ENCODE measurements around the gene TAF1L.

- TF ChIP-seq, protein P1, sequence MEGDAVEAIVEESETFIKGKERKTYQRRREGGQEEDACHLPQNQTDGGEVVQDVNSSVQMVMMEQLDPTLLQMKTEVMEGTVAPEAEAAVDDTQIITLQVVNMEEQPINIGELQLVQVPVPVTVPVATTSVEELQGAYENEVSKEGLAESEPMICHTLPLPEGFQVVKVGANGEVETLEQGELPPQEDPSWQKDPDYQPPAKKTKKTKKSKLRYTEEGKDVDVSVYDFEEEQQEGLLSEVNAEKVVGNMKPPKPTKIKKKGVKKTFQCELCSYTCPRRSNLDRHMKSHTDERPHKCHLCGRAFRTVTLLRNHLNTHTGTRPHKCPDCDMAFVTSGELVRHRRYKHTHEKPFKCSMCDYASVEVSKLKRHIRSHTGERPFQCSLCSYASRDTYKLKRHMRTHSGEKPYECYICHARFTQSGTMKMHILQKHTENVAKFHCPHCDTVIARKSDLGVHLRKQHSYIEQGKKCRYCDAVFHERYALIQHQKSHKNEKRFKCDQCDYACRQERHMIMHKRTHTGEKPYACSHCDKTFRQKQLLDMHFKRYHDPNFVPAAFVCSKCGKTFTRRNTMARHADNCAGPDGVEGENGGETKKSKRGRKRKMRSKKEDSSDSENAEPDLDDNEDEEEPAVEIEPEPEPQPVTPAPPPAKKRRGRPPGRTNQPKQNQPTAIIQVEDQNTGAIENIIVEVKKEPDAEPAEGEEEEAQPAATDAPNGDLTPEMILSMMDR (IDR thresholded peaks at IDR 0.05) = no peak
- TF ChIP-seq POLR2A (IDR thresholded peaks at IDR 0.05) = no peak
Observed at GRCh38 chr9:32580631-32581300, 54.7 kb downstream of the TAF1L start.
